BJ (cell line): ENCODE measurements around the gene TMEM219. TPM values are rescaled to one million over a fixed set of nuclear protein-coding genes. Genes with fewer than 3 reads are reported as not detected.

Experiments
- CTCF ChIA-PET: fragments of 350-600 bp; formaldehyde crosslinking; extraction: SDS; loops from one replicate; lab custom pipeline; 2021; ENCODE audit warnings: antibody characterized with exemption, inconsistent platforms; lab: Yijun Ruan, JAX
- POLR2A ChIA-PET: fragments of 300-600 bp; sonication (Branson Sonifier 250); formaldehyde crosslinking; extraction: SDS; loops from one replicate; lab custom pipeline; 2021; ENCODE audit warnings: antibody characterized with exemption; lab: Charles Lee
- DNase-seq: peaks from one replicate; pipeline ENCODE4 v3.0.0-alpha.2; 2011; ENCODE audit warnings: low read depth
- H3K27me3 ChIP-seq: 2 replicates; pipeline ENCODE4 v1.6.0; 2011; ENCODE audit warnings: low read length; ENCODE audit not compliant: control insufficient read depth, insufficient read depth
- H3K36me3 ChIP-seq: 2 replicates; pipeline ENCODE4 v1.5.1; 2011; ENCODE audit warnings: low read length; ENCODE audit not compliant: control insufficient read depth, insufficient read depth
- H3K4me3 ChIP-seq: 2 replicates; pipeline ENCODE4 v1.5.1; 2011; ENCODE audit warnings: low read depth, mild to moderate bottlenecking, control low read depth, low read length
- polyA plus RNA-seq: library from polyadenylated mRNA; depleted of rRNA; stranded (reverse); fragments of >200 nt; gene quantifications from 2 replicates; pipeline ENCODE4 v1.2.3, GENCODE V29; 2011
- TF ChIP-seq, protein P1 (sequence below): IDR thresholded peaks from 2 replicates; pipeline ENCODE4 v1.5.1; 2011; ENCODE audit warnings: low read depth, mild to moderate bottlenecking, control low read depth, inconsistent platforms, low read length, moderate library complexity; ENCODE audit not compliant: insufficient read depth

The TMEM219 gene
- polyA plus RNA-seq, 1 experiment: 146 TPM

DNA sequence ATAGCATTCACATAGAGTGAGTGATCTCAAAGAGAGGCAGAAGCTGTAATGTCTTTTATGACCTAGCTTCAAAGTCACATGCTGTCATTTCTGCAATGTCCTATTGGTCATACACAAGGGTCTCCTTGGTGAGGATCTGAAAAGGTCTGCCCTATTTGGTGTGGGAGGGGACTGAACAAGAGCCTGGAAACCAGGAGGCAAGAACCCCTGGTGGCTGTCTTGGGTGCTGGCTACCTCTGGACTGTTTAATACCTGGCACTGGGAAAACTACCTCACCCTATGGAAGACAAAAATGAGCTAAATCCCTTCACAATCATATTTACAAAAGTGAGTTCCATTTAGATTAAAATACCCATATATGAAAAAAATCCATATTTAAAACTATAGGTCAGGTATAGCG is 44.9 kb upstream of the TMEM219 start:
- ChIA-PET POLR2A (no interaction called here), CTCF (interaction anchor here (1.4 to 2.3 kb wide), 2 partner anchors 9 to 11 kb away, joined by 3 to 14 read pairs; partner anchors contain the start of gene KCTD13)
- Histone ChIP-seq H3K36me3 (peaks cover 1% of the 10 kb centered on the region; the same call in 1 of the 2 replicates), H3K27me3 (no peaks in the 10 kb centered on the region), H3K4me3 (no peak overlapping the region)
- no peak for DNase-seq
- TF ChIP-seq, protein P1, sequence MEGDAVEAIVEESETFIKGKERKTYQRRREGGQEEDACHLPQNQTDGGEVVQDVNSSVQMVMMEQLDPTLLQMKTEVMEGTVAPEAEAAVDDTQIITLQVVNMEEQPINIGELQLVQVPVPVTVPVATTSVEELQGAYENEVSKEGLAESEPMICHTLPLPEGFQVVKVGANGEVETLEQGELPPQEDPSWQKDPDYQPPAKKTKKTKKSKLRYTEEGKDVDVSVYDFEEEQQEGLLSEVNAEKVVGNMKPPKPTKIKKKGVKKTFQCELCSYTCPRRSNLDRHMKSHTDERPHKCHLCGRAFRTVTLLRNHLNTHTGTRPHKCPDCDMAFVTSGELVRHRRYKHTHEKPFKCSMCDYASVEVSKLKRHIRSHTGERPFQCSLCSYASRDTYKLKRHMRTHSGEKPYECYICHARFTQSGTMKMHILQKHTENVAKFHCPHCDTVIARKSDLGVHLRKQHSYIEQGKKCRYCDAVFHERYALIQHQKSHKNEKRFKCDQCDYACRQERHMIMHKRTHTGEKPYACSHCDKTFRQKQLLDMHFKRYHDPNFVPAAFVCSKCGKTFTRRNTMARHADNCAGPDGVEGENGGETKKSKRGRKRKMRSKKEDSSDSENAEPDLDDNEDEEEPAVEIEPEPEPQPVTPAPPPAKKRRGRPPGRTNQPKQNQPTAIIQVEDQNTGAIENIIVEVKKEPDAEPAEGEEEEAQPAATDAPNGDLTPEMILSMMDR: no peak

DNA sequence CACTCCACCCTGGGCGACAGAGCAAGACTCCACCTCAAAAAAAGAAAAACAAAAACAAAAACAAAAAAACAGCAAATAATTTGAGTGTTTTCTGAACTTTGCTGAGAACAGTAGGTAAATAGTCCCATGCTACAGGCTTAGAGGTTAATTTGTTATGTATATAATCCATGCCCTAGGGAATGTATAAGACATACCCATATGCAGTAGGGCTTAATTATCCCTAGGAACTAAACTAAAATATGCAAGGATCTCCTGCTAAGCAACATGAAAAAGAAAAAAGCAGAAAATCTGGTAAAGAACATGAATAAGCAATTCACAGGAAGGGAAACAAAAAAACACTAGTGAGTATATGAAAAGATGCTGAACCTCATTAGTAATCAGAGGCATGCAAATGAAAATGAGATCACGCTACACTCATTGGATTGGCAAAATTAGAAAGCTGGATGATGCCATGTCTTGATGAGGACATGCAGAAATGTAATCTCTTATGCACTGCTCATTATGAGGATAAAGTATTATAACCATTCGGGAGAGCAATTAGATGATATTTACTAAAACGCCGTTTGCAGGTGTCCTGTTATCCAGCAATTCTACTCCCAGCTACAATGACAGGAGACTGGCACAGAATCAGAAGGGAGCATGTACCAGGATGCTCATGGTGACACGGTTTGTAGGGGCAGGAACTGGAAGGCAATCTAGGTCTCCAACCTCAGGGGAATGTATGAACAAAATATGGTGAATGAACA is 41.4 kb upstream of the TMEM219 start:
- no peak overlapping the region for H3K4me3 ChIP-seq
- ChIA-PET POLR2A (no interaction called here), CTCF (interaction anchor here (0.6 kb wide), 1 partner anchor 228 kb away, joined by 3 read pairs; no protein-coding TSS in a partner anchor)
- H3K36me3 ChIP-seq: no peaks in the 10 kb centered on the region; the same call in 1 of the 2 replicates
- DNase-seq: no peak
- TF ChIP-seq, protein P1: no peak
- H3K27me3 ChIP-seq: no peaks in the 10 kb centered on the region

DNA sequence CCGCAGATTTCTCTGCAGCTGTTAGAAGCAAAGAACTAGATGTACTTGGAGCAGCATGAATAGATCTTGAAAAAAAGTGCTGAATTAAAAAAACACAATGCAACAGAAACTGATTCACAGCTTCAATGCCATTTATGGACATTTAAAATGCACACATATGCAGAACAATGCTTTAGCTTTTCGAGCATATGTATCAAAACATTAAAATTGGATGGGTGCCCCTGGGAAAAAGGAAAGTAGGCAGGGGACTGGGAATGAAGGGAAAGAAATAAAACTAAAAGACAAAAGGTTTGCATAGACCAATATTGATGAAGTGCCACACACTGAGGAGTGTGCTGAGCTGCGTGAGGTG is 40.9 kb upstream of the TMEM219 start:
- Histone ChIP-seq H3K36me3 (no peaks in the 10 kb centered on the region; the same call in 1 of the 2 replicates), H3K27me3 (no peaks in the 10 kb centered on the region), H3K4me3 (no peak overlapping the region)
- TF ChIP-seq, protein P1: no peak
- ChIA-PET CTCF (interaction anchor here (0.6 kb wide), 1 partner anchor 229 kb away, joined by 3 read pairs; no protein-coding TSS in a partner anchor), POLR2A (no interaction called here)
- DNase-seq: no peak

DNA sequence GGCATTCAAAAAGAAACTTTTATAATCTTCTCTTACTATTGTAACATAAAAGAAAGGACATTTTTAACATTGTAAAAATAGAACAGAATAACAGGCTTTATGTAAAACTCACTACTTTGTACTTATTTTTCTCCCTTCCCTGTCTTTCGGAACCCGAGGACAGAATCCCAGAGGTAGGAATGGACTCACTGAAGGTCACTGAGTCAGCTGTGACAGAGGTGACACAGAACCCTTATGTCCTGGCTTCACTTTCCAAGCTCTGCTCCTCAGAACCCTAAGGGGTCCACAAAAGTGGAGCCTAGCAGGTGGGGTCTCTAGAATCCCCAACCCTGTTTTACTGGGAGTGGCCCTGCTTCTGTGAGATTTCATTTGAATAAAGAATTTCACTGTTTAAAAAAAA is 39.6 kb upstream of the TMEM219 start:
- H3K4me3 ChIP-seq: no peak overlapping the region
- no peaks in the 10 kb centered on the region; the same call in 1 of the 2 replicates for H3K36me3 ChIP-seq
- H3K27me3 ChIP-seq: no peaks in the 10 kb centered on the region
- ChIA-PET POLR2A (no interaction called here), CTCF (interaction anchor here (1.0 kb wide), 1 partner anchor 169 kb away, joined by 3 read pairs; the partner anchor contains the start of gene TBX6)
- no peak for DNase-seq
- TF ChIP-seq, protein P1: no peak

DNA sequence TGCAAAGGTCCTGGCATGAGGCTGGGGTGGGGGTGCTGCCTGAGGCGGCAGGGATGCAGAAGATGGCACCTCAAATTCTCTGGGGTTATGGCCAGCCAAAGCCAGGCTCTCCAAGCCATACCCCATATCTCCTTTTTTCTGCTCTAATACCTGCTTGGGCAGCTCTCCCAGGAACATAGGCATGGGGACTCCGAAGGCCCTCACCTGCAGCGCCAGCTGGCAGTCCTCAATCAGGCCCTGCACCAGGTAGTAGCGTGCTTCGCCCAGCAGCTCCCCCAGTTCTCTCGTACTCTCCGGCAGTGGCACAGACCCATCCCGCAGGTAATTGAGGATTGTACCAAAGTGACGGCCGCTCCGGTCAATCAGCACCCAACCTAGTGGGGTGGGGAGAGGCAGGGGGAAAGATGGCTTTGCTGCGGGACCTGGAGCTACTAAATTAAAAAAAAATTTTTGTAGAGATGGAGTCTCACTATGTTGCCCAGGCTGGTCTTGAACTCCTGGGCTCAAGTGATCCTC is 38.8 kb upstream of the TMEM219 start:
- CTCF ChIA-PET: interaction anchor here (1.0 to 1.1 kb wide), 2 partner anchors 13 to 168 kb away, joined by 3 read pairs; partner anchors contain the start of gene TBX6
- POLR2A ChIA-PET: no interaction called here

More for the DNA sequence above, 38.8 kb upstream of the TMEM219 start:
- TF ChIP-seq, protein P1: no peak
- no peaks in the 10 kb centered on the region; the same call in 1 of the 2 replicates for H3K36me3 ChIP-seq
- H3K4me3 ChIP-seq: no peak overlapping the region
- DNase-seq: no peak
- H3K27me3 ChIP-seq: no peaks in the 10 kb centered on the region
